ENCODE measurements around the gene TIAM1.

DNA sequence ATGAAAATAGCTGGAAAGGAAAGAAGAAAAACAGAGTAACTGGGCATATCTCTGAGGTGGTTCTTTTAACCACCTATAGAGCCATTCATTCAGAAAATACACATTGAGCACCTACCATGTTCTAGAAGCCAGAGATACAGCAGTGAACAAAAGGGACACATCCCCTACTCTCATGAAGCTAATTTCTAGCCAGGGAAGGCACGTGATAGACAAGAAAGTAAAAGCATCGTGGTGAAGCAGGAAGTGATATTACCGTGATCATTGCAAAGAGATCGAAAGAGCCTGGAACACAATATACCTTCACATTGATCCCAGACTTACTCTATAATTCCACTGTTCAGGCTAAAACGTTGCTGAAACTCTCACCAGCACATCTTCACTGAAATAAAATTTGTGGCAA lies 76.0 kb downstream of the TIAM1 start:
- TF ChIP-seq, protein P1, sequence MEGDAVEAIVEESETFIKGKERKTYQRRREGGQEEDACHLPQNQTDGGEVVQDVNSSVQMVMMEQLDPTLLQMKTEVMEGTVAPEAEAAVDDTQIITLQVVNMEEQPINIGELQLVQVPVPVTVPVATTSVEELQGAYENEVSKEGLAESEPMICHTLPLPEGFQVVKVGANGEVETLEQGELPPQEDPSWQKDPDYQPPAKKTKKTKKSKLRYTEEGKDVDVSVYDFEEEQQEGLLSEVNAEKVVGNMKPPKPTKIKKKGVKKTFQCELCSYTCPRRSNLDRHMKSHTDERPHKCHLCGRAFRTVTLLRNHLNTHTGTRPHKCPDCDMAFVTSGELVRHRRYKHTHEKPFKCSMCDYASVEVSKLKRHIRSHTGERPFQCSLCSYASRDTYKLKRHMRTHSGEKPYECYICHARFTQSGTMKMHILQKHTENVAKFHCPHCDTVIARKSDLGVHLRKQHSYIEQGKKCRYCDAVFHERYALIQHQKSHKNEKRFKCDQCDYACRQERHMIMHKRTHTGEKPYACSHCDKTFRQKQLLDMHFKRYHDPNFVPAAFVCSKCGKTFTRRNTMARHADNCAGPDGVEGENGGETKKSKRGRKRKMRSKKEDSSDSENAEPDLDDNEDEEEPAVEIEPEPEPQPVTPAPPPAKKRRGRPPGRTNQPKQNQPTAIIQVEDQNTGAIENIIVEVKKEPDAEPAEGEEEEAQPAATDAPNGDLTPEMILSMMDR (IDR thresholded peaks at IDR 0.05), result no peak
- TF ChIP-seq POLR2A (IDR thresholded peaks at IDR 0.05), result no peak
- TF ChIP-seq POLR2AphosphoS5 (IDR thresholded peaks at IDR 0.05; ENCODE audit: insufficient read depth in 1 of 2, low read depth in 1 of 2), result no peak

Data from vagina (tissue), 2 donors.